HEK293 (cell line): ENCODE measurements around the gene FERMT3.

Experiments used
- CTCF ChIA-PET: fragments of 350-600 bp; formaldehyde crosslinking; extraction: SDS; loops from one replicate; lab custom pipeline; 2021; ENCODE audit warnings: antibody characterized with exemption; lab: Yijun Ruan, JAX
- POLR2A ChIA-PET: fragments of 300-600 bp; formaldehyde crosslinking; extraction: SDS; loops from one replicate; lab custom pipeline; 2020; ENCODE audit warnings: antibody characterized with exemption, inconsistent platforms; lab: Yijun Ruan, JAX
- H3K27ac ChIP-seq: fragments of 200-500 bp; sonication (Bioruptor generic); 2 replicates; pipeline ENCODE4 v1.5.1; 2014; ENCODE audit warnings: low read depth, low read length, control low read depth, inconsistent platforms; ENCODE audit errors: extremely low read depth
- H3K36me3 ChIP-seq, 2 experiments: fragments of 200-500 bp in 1 of 2; sonication (Bioruptor generic) in 1 of 2; 1 replicate in 1 of 2; 2 replicates in 1 of 2; pipeline ENCODE4 v1.5.1; 2014 to 2017; ENCODE audit warnings: inconsistent platforms in 2 of 2, low read length in 2 of 2; ENCODE audit not compliant: control insufficient read depth in 2 of 2, insufficient read depth in 1 of 2
- H3K4me1 ChIP-seq: fragments of 200-500 bp; sonication (Bioruptor generic); 2 replicates; pipeline ENCODE4 v1.5.1; 2014; ENCODE audit warnings: mild to moderate bottlenecking, low read length, inconsistent platforms; ENCODE audit not compliant: control insufficient read depth, insufficient read depth
- H3K4me3 ChIP-seq: 2 replicates; pipeline ENCODE4 v1.5.1; 2011; ENCODE audit warnings: low read depth, mild to moderate bottlenecking, control low read depth, low read length, moderate library complexity
- H3K9me3 ChIP-seq: fragments of 200-500 bp; sonication (Bioruptor generic); 2 replicates; pipeline ENCODE4 v1.5.1; 2014; ENCODE audit warnings: low read depth, low read length, inconsistent platforms; ENCODE audit not compliant: control insufficient read depth, insufficient read depth
- HOXC10 ChIP-seq: sonication (generic); formaldehyde crosslinking; IDR thresholded peaks from 2 replicates; pipeline ENCODE4 v1.8.1; 2023; ENCODE audit warnings: mild to moderate bottlenecking, missing genetic modification reagents
- KLF1 ChIP-seq: fragments of 450-650 bp; formaldehyde crosslinking; IDR thresholded peaks from 2 replicates; pipeline ENCODE4 v1.5.1; 2016; ENCODE audit warnings: missing biosample characterization, missing genetic modification characterization
- MYNN ChIP-seq: fragments of 450-650 bp; formaldehyde crosslinking; IDR thresholded peaks from 2 replicates; pipeline ENCODE4 v1.5.1; 2016; ENCODE audit warnings: missing biosample characterization, missing genetic modification characterization, borderline replicate concordance
- RBAK ChIP-seq: fragments of 450-650 bp; formaldehyde crosslinking; IDR thresholded peaks from 2 replicates; pipeline ENCODE4 v1.5.1; 2016; ENCODE audit warnings: missing biosample characterization, missing genetic modification characterization
- SCRT2 ChIP-seq: fragments of 450-650 bp; formaldehyde crosslinking; IDR thresholded peaks from 2 replicates; pipeline ENCODE4 v1.5.1; 2016; ENCODE audit warnings: missing biosample characterization, missing genetic modification characterization
- ZNF140 ChIP-seq: fragments of 450-650 bp; formaldehyde crosslinking; IDR thresholded peaks from 2 replicates; pipeline ENCODE4 v1.5.1; 2016; ENCODE audit warnings: missing biosample characterization, missing genetic modification characterization
- ZNF23 ChIP-seq: fragments of 450-650 bp; formaldehyde crosslinking; IDR thresholded peaks from 2 replicates; pipeline ENCODE4 v1.5.1; 2016; ENCODE audit warnings: missing biosample characterization, missing genetic modification characterization, borderline replicate concordance
- ZNF266 ChIP-seq: fragments of 450-650 bp; formaldehyde crosslinking; IDR thresholded peaks from 2 replicates; pipeline ENCODE4 v1.5.1; 2016; ENCODE audit warnings: missing biosample characterization, missing genetic modification characterization, low read depth
- ZNF324 ChIP-seq: fragments of 450-650 bp; formaldehyde crosslinking; IDR thresholded peaks from 2 replicates; pipeline ENCODE4 v1.5.1; 2016; ENCODE audit warnings: missing biosample characterization, missing genetic modification characterization
- ZNF350 ChIP-seq: fragments of 450-650 bp; formaldehyde crosslinking; IDR thresholded peaks from 2 replicates; pipeline ENCODE4 v1.5.0; 2017; ENCODE audit warnings: missing biosample characterization, mild to moderate bottlenecking, missing genetic modification characterization
- ZNF37A ChIP-seq: fragments of 450-650 bp; IDR thresholded peaks from 2 replicates; pipeline ENCODE4 v1.5.1; 2018; ENCODE audit warnings: missing biosample characterization, missing genetic modification characterization
- ZNF404 ChIP-seq: fragments of 450-650 bp; formaldehyde crosslinking; IDR thresholded peaks from 2 replicates; pipeline ENCODE4 v1.5.1; 2017; ENCODE audit warnings: missing biosample characterization, missing genetic modification characterization
- ZNF423 ChIP-seq: fragments of 450-650 bp; formaldehyde crosslinking; IDR thresholded peaks from 2 replicates; pipeline ENCODE4 v1.5.1; 2016; ENCODE audit warnings: missing biosample characterization, missing genetic modification characterization
- ZNF549 ChIP-seq: fragments of 450-650 bp; IDR thresholded peaks from 2 replicates; pipeline ENCODE4 v1.5.1; 2018; ENCODE audit warnings: missing biosample characterization, missing genetic modification characterization, mild to moderate bottlenecking, inconsistent platforms, moderate library complexity
- ZNF558 ChIP-seq: fragments of 450-650 bp; formaldehyde crosslinking; IDR thresholded peaks from 2 replicates; pipeline ENCODE4 v1.5.1; 2016; ENCODE audit warnings: missing biosample characterization, missing genetic modification characterization
- ZNF561 ChIP-seq: fragments of 450-650 bp; IDR thresholded peaks from 2 replicates; pipeline ENCODE4 v1.5.1; 2018; ENCODE audit warnings: missing biosample characterization, missing genetic modification characterization, borderline replicate concordance
- ZNF677 ChIP-seq: fragments of 450-650 bp; IDR thresholded peaks from 2 replicates; pipeline ENCODE4 v1.5.0; 2018; ENCODE audit warnings: missing biosample characterization, mild to moderate bottlenecking, missing genetic modification characterization, moderate library complexity
- ZNF777 ChIP-seq: fragments of 450-650 bp; formaldehyde crosslinking; IDR thresholded peaks from 2 replicates; pipeline ENCODE4 v1.5.1; 2017; ENCODE audit warnings: missing biosample characterization, missing genetic modification characterization, borderline replicate concordance
- TF ChIP-seq, protein P1 (sequence below): fragments of 450-650 bp; formaldehyde crosslinking; IDR thresholded peaks from 2 replicates; pipeline ENCODE4 v1.5.0; 2017; ENCODE audit warnings: missing biosample characterization, missing genetic modification characterization, borderline replicate concordance
- TF ChIP-seq, protein P2 (sequence below): fragments of 450-650 bp; formaldehyde crosslinking; IDR thresholded peaks from 2 replicates; pipeline ENCODE4 v1.5.1; 2016; ENCODE audit warnings: missing biosample characterization, missing genetic modification characterization
- TF ChIP-seq, protein P3 (sequence below): fragments of 450-650 bp; formaldehyde crosslinking; conservative IDR thresholded peaks from 2 replicates; pipeline ENCODE4 v1.5.1; 2016; ENCODE audit warnings: low read depth, missing biosample characterization, missing genetic modification characterization

The FERMT3 gene

DNA sequence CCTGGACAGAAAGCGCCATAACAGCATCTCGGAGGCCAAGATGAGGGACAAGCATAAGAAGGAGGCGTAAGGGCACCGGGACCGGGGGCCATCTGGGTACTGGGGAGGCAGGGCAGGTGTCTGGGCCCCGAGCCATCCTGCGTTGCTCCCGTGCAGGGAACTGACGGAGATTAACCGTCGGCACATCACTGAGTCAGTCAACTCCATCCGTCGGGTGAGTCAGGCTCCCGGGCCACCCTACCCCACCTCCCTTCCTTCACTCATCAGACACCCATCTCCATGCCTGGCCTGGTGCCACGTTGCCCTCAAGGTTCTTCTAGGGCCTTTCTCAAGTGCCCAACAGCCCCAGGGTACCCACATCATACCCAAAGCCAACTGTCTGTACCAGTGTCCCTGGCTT lies 59.8 kb downstream of the FERMT3 start (continued):
- TF ChIP-seq, protein P1, sequence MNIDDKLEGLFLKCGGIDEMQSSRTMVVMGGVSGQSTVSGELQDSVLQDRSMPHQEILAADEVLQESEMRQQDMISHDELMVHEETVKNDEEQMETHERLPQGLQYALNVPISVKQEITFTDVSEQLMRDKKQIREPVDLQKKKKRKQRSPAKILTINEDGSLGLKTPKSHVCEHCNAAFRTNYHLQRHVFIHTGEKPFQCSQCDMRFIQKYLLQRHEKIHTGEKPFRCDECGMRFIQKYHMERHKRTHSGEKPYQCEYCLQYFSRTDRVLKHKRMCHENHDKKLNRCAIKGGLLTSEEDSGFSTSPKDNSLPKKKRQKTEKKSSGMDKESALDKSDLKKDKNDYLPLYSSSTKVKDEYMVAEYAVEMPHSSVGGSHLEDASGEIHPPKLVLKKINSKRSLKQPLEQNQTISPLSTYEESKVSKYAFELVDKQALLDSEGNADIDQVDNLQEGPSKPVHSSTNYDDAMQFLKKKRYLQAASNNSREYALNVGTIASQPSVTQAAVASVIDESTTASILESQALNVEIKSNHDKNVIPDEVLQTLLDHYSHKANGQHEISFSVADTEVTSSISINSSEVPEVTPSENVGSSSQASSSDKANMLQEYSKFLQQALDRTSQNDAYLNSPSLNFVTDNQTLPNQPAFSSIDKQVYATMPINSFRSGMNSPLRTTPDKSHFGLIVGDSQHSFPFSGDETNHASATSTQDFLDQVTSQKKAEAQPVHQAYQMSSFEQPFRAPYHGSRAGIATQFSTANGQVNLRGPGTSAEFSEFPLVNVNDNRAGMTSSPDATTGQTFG (tag by site-specific recombination) = no peak
- TF ChIP-seq ZNF558 (tag by site-specific recombination) (no peak), ZNF23 (no peak), HOXC10 (CRISPR knock-in tag) (no peak), MYNN (no peak), ZNF266 (tag by site-specific recombination) (no peak), ZNF549 (tag by site-specific recombination) (no peak), ZNF561 (tag by site-specific recombination) (no peak), ZNF37A (tag by site-specific recombination) (no peak), ZNF404 (tag by site-specific recombination) (no peak), RBAK (tag by site-specific recombination) (no peak)
- TF ChIP-seq, protein P2, sequence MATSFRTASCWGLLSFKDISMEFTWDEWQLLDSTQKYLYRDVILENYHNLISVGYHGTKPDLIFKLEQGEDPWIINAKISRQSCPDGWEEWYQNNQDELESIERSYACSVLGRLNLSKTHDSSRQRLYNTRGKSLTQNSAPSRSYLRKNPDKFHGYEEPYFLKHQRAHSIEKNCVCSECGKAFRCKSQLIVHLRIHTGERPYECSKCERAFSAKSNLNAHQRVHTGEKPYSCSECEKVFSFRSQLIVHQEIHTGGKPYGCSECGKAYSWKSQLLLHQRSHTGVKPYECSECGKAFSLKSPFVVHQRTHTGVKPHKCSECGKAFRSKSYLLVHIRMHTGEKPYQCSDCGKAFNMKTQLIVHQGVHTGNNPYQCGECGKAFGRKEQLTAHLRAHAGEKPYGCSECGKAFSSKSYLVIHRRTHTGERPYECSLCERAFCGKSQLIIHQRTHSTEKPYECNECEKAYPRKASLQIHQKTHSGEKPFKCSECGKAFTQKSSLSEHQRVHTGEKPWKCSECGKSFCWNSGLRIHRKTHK (tag by site-specific recombination) = no peak

DNA sequence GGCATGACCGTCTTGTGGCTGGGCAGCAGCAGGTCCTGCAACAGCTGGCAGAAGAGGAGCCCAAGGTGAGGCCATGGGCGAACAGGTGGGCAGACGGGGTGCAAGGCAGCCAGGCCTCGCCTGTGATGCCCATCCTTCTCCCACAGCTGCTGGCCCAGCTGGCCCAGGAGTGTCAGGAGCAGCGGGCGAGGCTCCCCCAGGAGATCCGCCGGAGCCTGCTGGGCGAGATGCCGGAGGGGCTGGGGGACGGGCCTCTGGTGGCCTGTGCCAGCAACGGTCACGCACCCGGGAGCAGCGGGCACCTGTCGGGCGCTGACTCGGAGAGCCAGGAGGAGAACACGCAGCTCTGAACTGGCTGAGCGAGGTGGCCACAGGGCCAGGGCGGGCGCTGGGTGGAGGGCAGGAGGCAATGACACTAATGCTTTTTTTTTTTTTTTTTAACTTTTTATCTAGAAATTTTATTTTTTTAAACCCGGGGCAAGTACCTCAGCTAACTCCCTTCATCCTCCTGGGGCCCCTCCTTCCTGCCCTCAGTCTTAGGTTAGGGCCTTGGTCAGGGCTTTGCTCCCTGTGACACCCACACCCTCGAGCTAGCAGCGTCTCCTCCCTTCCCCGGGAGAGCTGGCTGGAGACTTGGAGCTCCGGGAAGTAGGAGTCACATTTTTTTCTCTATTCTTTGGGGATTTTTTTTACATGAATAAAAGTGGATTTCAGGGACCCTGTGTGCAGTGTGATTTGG lies 60.9 kb downstream of the FERMT3 start:
- H3K9me3 ChIP-seq = no peaks in the 10 kb centered on the region
- H3K4me1 ChIP-seq = peaks cover 2% of the 10 kb centered on the region; the same call in 1 of the 2 replicates
- CTCF ChIA-PET = interaction anchor here (0.6 to 6.8 kb wide), 6 partner anchors 16 to 383 kb away, joined by 3 to 81 read pairs (median 4); partner anchors contain the start of genes CATSPERZ, ESRRA and PLCB3
- H3K4me3 ChIP-seq = no peak overlapping the region
- POLR2A ChIA-PET = interaction anchor here (0.6 to 7.0 kb wide), 7 partner anchors 9 to 53 kb away, joined by 3 to 96 read pairs (median 5); partner anchors contain the start of genes BAD, FKBP2, GPR137 and PLCB3
- H3K36me3 ChIP-seq = peaks cover 0 to 44% of the 10 kb centered on the region in 2 experiments; a peak in 1 of 3 replicates
- no peak for TF ChIP-seq ZNF324 (tag by site-specific recombination)
- TF ChIP-seq ZNF423 = no peak
- no peak for TF ChIP-seq ZNF677 (tag by site-specific recombination)
- TF ChIP-seq SCRT2 = peak; percentile 50
- no peak for TF ChIP-seq ZNF777 (tag by site-specific recombination)
- TF ChIP-seq, all 188 proteins: peak for 1
- no peak overlapping the region; the same call in 1 of the 2 replicates for H3K27ac ChIP-seq

DNA sequence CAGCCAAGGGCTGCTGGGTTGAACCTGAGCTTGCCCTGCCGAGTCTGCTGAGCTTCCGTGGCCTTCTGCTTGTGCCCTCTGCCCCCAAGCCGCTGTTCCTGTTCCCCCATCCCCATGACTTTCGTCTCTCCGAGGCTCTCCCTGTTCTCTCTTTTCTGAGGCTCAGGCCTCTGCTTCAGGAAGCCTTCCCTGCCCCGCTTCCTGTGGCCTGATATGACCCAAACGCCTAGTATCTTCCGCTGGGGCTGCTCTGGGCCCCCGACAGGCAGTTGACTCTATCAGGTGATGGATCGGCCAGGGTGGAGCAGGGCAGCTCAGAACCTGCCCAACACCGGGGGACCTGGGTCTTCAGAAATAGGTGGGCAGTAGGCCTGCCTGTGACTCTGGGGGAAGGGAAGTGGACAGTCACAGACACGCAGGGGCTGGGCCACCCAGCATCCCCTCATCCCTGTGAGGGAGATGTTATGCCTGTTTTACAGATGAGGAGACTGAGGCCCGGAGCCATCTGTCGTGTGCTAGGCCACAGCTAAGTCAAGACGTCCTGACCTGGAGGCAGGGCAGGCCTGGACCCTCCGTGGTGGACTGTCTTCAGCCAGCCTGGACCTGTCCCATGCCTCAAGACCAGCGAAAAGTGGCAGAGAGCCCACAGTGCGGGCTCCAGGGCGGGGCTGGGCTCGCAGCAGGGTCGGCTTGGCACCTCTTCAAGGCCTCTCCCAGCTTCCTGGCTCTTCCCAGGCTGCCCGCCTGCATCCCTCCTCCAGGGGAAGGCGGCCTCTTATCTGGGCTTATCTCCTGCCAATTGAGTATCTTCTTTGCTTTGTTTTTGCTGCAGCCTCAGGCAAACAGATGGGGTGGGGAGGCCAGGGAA lies 61.7 kb downstream of the FERMT3 start:
- Histone ChIP-seq H3K9me3 (no peaks in the 10 kb centered on the region), H3K4me1 (peaks cover 2% of the 10 kb centered on the region; the same call in 1 of the 2 replicates), H3K4me3 (no peak overlapping the region), H3K36me3 (peaks cover 0 to 39% of the 10 kb centered on the region in 2 experiments; a peak in 1 of 3 replicates), H3K27ac (peak overlapping the region; percentile 83)
- POLR2A ChIA-PET = interaction anchor here (0.6 to 7.0 kb wide), 11 partner anchors 10 to 87 kb away, joined by 3 to 96 read pairs (median 5); partner anchors contain the start of genes BAD, FERMT3, FKBP2 and GPR137
- CTCF ChIA-PET = interaction anchor here (0.7 to 6.8 kb wide), 6 partner anchors 16 to 382 kb away, joined by 3 to 81 read pairs (median 4); partner anchors contain the start of genes CATSPERZ, ESRRA and PLCB3
- TF ChIP-seq ZNF140 (tag by site-specific recombination) (no peak), KLF1 (peak; percentile 76), ZNF350 (tag by site-specific recombination) (no peak)
- TF ChIP-seq, protein P3, sequence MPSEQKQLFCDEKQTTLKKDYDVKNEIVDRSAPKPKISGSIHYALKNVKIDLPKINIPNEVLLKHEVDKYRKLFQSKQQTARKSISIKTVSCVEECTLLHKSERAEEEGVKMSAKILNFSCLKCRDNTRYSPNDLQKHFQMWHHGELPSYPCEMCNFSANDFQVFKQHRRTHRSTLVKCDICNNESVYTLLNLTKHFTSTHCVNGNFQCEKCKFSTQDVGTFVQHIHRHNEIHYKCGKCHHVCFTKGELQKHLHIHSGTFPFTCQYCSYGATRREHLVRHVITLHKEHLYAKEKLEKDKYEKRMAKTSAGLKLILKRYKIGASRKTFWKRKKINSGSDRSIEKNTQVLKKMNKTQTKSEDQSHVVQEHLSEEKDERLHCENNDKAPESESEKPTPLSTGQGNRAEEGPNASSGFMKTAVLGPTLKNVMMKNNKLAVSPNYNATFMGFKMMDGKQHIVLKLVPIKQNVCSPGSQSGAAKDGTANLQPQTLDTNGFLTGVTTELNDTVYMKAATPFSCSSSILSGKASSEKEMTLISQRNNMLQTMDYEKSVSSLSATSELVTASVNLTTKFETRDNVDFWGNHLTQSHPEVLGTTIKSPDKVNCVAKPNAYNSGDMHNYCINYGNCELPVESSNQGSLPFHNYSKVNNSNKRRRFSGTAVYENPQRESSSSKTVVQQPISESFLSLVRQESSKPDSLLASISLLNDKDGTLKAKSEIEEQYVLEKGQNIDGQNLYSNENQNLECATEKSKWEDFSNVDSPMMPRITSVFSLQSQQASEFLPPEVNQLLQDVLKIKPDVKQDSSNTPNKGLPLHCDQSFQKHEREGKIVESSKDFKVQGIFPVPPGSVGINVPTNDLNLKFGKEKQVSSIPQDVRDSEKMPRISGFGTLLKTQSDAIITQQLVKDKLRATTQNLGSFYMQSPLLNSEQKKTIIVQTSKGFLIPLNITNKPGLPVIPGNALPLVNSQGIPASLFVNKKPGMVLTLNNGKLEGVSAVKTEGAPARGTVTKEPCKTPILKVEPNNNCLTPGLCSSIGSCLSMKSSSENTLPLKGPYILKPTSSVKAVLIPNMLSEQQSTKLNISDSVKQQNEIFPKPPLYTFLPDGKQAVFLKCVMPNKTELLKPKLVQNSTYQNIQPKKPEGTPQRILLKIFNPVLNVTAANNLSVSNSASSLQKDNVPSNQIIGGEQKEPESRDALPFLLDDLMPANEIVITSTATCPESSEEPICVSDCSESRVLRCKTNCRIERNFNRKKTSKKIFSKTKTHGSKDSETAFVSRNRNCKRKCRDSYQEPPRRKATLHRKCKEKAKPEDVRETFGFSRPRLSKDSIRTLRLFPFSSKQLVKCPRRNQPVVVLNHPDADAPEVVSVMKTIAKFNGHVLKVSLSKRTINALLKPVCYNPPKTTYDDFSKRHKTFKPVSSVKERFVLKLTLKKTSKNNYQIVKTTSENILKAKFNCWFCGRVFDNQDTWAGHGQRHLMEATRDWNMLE (tag by site-specific recombination) = no peak
